T-helper 2 cell treated with Interferon-gamma antibody and Interleukin-4, amounts not matched to agents 5 μg/mL and 100 μg/mL, for 36 hours (primary cell): ENCODE measurements around the gene TMEM272.

ENCODE experiments used
- DNase-seq: peaks from one replicate; pipeline ENCODE4 v3.0.0; 2021; ENCODE audit warnings: low spot score
- H3K27ac Mint-ChIP-seq: one replicate; pipeline ENCODE4 v1.8.0; 2021; ENCODE audit warnings: mild to moderate bottlenecking, mixed read lengths
- H3K27me3 Mint-ChIP-seq: one replicate; pipeline ENCODE4 v1.8.0; 2021; ENCODE audit warnings: low read depth, mixed read lengths
- H3K36me3 Mint-ChIP-seq: one replicate; pipeline ENCODE4 v1.8.0; 2021; ENCODE audit warnings: low read depth, mixed read lengths
- H3K4me1 Mint-ChIP-seq: one replicate; pipeline ENCODE4 v1.8.0; 2021; ENCODE audit warnings: low read depth, mixed read lengths
- H3K4me3 Mint-ChIP-seq: one replicate; pipeline ENCODE4 v1.8.0; 2022; ENCODE audit warnings: mild to moderate bottlenecking, moderate library complexity, mixed read lengths
- H3K9me3 Mint-ChIP-seq: one replicate; pipeline ENCODE4 v1.8.0; 2021; ENCODE audit warnings: mixed read lengths

TMEM272 gene

DNA sequence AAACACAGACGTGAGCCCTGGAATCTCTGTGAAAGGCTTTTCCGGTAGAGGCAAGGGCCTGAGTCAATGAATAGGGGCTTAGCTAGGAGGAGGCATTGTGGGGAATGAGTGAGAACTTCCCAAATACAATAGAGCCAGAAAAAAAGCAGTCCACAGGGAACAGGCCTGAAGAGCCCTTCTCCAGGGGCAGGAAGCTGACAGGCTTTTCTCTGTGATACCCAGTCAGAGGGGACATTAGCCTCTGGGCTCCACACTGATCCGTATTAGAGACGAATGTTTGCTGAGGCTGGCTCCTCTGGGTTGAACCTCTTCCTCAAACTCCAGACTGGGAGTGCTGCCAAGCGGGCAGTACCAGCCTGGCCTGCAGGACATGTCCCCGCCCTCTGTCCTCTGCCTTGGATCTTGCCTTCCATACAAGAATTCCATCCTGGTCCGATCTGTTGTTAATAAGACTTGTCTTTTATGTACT is 43.3 kb downstream of the TMEM272 start:
- no peaks in the 10 kb centered on the region for H3K36me3 Mint-ChIP-seq
- peaks cover 30% of the 10 kb centered on the region for H3K4me1 Mint-ChIP-seq
- H3K9me3 Mint-ChIP-seq, result no peaks in the 10 kb centered on the region
- H3K27me3 Mint-ChIP-seq, result peaks cover 6% of the 10 kb centered on the region
- DNase-seq, result no peak
- no peak overlapping the region for H3K4me3 Mint-ChIP-seq
- peak overlapping the region; percentile 100 for H3K27ac Mint-ChIP-seq

GRCh38 chr13:51800486-51800885 is 44.5 kb downstream of the TMEM272 start:
- no peak for DNase-seq
- peaks cover 3% of the 10 kb centered on the region for H3K27me3 Mint-ChIP-seq
- no peaks in the 10 kb centered on the region for H3K9me3 Mint-ChIP-seq
- H3K4me1 Mint-ChIP-seq, result peaks cover 29% of the 10 kb centered on the region
- H3K36me3 Mint-ChIP-seq, result no peaks in the 10 kb centered on the region
- H3K4me3 Mint-ChIP-seq, result no peak overlapping the region
- H3K27ac Mint-ChIP-seq, result no peak overlapping the region

GRCh38 chr13:51799261-51799660 is 45.7 kb downstream of the TMEM272 start:
- Mint-ChIP-seq H3K36me3 (no peaks in the 10 kb centered on the region), H3K27ac (no peak overlapping the region), H3K9me3 (no peaks in the 10 kb centered on the region), H3K27me3 (no peaks in the 10 kb centered on the region), H3K4me3 (no peak overlapping the region), H3K4me1 (peaks cover 18% of the 10 kb centered on the region)
- no peak for DNase-seq

- Mint-ChIP-seq H3K36me3 (no peaks in the 10 kb centered on the region), H3K4me1 (peaks cover 21% of the 10 kb centered on the region), H3K27ac (no peak overlapping the region), H3K4me3 (no peak overlapping the region), H3K9me3 (no peaks in the 10 kb centered on the region), H3K27me3 (no peaks in the 10 kb centered on the region)
- DNase-seq, result peak; percentile 38
Measured at GRCh38 chr13:51797664-51798488, 47.1 kb downstream of the TMEM272 start.

DNA sequence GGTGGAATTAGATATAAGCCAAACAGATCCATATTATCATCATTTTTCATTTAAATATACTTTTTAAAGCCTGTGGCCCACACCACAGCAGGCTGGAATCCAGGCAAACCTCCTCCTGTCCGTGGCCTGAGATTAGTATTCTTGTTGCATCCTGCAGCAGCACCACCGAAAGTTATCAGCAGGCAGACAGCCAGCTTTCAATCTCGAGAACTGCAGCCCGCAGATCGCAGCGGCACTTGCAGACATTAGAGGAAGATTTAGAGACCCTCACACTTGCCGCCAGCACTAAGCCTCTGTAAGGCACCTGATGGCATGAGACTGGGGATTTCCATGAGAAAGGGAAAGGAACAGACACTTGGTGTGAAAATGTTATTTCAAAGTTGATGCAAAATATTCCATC is 48.4 kb downstream of the TMEM272 start:
- no peak for DNase-seq
- H3K9me3 Mint-ChIP-seq, result no peaks in the 10 kb centered on the region
- no peaks in the 10 kb centered on the region for H3K36me3 Mint-ChIP-seq
- H3K27ac Mint-ChIP-seq, result no peak overlapping the region
- no peaks in the 10 kb centered on the region for H3K27me3 Mint-ChIP-seq
- peaks cover 11% of the 10 kb centered on the region for H3K4me1 Mint-ChIP-seq
- H3K4me3 Mint-ChIP-seq, result no peak overlapping the region

DNA sequence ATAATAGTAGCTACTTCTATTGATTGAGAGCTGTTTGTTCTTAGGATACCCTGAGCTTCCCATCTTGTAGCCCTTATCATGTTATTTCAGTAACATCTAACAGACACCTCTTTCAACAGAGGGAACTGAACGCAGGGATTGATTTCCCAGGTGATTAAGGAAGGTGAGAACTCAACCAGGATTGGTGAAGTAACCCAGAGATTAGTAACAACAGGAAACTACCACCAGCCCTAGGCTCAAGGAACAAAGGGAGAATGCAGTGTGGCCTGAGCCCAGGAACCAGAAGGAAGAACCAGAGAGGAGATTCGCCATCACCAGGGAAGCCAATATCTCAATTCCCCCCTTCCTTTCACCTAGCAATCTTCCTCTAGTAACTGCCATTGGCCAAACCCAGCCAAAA is 49.6 kb downstream of the TMEM272 start:
- no peak for DNase-seq
- H3K27ac Mint-ChIP-seq, result no peak overlapping the region
- H3K36me3 Mint-ChIP-seq, result no peaks in the 10 kb centered on the region
- H3K4me1 Mint-ChIP-seq, result peaks cover 11% of the 10 kb centered on the region
- H3K4me3 Mint-ChIP-seq, result no peak overlapping the region
- H3K27me3 Mint-ChIP-seq, result no peaks in the 10 kb centered on the region
- H3K9me3 Mint-ChIP-seq, result no peaks in the 10 kb centered on the region

DNA sequence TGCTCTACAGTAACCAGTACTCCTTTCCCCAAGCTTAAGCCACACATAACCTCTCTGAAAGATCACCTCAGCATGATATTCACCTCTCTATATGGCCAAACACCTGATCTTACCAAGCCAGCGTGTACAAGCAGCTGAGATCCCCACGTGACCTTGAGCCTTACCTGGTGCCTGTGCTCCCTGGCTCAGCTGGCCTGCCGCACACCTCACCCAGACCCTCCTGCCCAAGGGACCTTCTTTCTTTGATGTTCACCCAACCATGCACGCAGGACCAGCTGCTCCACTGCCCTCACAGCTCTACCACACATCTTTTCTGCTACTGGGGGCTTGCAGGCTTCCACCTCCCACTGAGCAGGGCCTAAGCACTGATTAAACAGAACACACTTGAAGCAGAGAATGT is 50.0 kb downstream of the TMEM272 start:
- Mint-ChIP-seq H3K27me3 (no peaks in the 10 kb centered on the region), H3K36me3 (no peaks in the 10 kb centered on the region), H3K4me3 (no peak overlapping the region), H3K9me3 (no peaks in the 10 kb centered on the region), H3K27ac (no peak overlapping the region), H3K4me1 (peaks cover 11% of the 10 kb centered on the region)
- DNase-seq, result no peak

- Mint-ChIP-seq H3K4me3 (no peak overlapping the region), H3K4me1 (peaks cover 11% of the 10 kb centered on the region), H3K27ac (no peak overlapping the region), H3K27me3 (no peaks in the 10 kb centered on the region), H3K9me3 (no peaks in the 10 kb centered on the region), H3K36me3 (no peaks in the 10 kb centered on the region)
- DNase-seq, result peak; percentile 29
Measured at GRCh38 chr13:51793570-51794271, 51.3 kb downstream of the TMEM272 start.

DNA sequence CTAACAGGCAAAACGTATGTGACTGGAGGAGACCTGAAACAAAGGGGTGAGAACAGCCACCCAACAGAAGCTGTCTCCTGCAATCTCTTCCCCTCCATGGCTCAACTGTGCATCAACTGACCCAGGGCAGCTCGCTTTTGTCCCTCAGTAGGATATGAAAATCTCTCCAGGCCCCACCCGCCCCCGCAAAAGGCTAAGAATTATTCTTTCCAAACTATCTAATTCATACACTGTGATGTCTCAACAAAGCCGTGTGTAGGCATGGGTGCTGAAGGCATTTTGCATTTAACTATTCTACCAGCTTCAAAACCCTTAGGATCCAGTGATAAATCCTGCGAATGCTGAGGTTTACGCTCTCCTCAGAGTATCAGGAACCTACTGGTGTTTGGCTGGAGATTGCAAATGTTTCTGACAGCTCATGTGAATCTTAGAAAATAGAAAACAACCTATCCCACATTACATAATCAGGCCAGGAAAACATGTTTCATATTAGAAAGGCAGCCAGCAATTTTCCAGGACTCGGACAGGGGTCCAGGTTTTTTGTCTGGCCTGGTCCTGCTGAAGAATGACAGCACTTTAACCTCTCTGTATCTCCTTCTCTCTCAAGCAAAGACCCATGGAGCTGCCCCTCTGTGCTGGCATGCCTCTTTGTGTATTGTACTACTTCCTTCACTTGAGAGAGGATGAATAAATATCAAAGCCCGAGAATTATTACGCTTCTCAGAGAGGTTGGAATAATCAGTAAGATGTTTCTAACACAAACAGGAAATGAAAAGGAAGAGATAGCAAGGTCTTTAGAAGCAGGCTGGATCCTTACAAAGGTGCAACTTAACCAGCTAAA is 58.3 kb downstream of the TMEM272 start:
- Mint-ChIP-seq H3K27ac (no peak overlapping the region), H3K4me3 (no peak overlapping the region), H3K9me3 (no peaks in the 10 kb centered on the region), H3K27me3 (no peaks in the 10 kb centered on the region), H3K4me1 (peaks cover 7% of the 10 kb centered on the region), H3K36me3 (no peaks in the 10 kb centered on the region)
- DNase-seq, result no peak

GRCh38 chr13:51785712-51786424 is 59.1 kb downstream of the TMEM272 start:
- Mint-ChIP-seq H3K4me1 (peaks cover 7% of the 10 kb centered on the region), H3K27ac (no peak overlapping the region), H3K27me3 (no peaks in the 10 kb centered on the region), H3K4me3 (no peak overlapping the region), H3K9me3 (no peaks in the 10 kb centered on the region), H3K36me3 (no peaks in the 10 kb centered on the region)
- no peak for DNase-seq

DNA sequence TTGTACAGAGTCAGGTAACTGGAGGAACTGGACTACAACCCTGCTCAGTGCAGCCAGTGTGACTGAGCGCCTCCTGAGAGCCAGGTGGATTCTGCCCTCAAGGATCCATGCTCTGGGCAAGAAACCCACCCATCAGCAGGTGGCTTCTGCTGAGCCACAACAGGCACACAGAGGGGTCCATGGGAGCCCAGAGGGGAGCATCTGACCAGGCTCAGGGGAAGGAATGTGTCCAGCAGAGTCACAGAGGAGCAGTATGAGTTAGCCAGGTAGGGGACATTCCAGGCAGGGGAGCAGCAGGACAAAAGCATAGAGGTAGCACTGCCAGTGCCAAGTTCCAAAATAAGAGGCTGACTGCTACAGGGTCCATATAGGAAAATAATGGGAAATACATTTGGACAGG is 60.9 kb downstream of the TMEM272 start:
- no peak for DNase-seq
- no peak overlapping the region for H3K4me3 Mint-ChIP-seq
- no peak overlapping the region for H3K27ac Mint-ChIP-seq
- H3K36me3 Mint-ChIP-seq, result no peaks in the 10 kb centered on the region
- H3K4me1 Mint-ChIP-seq, result peaks cover 7% of the 10 kb centered on the region
- H3K9me3 Mint-ChIP-seq, result no peaks in the 10 kb centered on the region
- no peaks in the 10 kb centered on the region for H3K27me3 Mint-ChIP-seq

DNA sequence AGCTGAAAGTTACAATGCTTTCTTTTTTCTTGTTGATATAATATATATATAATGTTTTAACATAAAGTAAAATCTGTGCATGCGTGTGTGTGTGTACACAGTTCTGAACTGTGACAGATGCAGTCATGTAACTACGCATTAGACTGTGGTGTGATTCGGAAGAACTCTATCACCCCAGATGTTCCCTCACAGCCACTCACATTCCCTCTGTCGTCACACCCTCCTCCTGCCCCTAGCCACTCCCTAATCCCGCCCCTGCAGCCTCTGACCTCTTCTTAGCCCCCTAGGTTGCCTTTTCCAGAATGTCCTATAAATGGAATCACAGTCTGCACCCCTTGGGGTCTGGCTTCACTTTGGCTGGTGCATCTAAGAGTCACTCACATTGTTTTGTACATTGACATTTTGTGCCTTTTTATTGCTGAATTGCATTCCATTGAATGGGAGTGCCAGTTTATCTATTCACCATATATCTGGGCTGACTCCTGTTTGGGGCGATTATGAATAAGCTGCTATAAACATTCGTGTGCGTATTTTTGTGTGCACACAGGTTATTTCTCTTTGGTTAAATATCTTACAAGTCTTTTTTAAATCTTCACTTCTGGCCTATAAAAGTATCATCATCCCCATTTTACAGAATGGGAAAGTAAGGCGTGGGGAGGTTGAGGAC is 61.4 kb downstream of the TMEM272 start:
- no peaks in the 10 kb centered on the region for H3K36me3 Mint-ChIP-seq
- peaks cover 7% of the 10 kb centered on the region for H3K4me1 Mint-ChIP-seq
- no peak overlapping the region for H3K4me3 Mint-ChIP-seq
- no peaks in the 10 kb centered on the region for H3K9me3 Mint-ChIP-seq
- DNase-seq, result no peak
- no peak overlapping the region for H3K27ac Mint-ChIP-seq
- H3K27me3 Mint-ChIP-seq, result no peaks in the 10 kb centered on the region
